Tibial nerve (tissue), 4 donors: Measurements from ENCODE around the gene SHANK2. TPM values are rescaled to one million over a fixed set of nuclear protein-coding genes. Genes with fewer than 3 reads are reported as not detected.
A peak's percentile ranks its signal among the peaks of the same experiment; 100 is the strongest.

Experiments used
- DNase-seq, 2 donors: peaks; one replicate each; pipeline ENCODE4 v3.0.0-alpha.2; 2019; ENCODE audit warnings: low spot score in 2 of 2
- H3K27ac ChIP-seq, 4 donors: fragments of 200-600 bp; sonication (generic) in 3 of 4; one replicate each; pipeline ENCODE4 v1.5.1; 2017 to 2019; ENCODE audit warnings: mild to moderate bottlenecking in 1 of 4
- H3K27me3 ChIP-seq, 2 donors: fragments of 200-600 bp; sonication (generic) in 1 of 2; one replicate each; pipeline versions ENCODE4 v1.5.1 to v1.6.0; 2017 to 2019
- H3K36me3 ChIP-seq, 3 donors: fragments of 200-600 bp; sonication (generic); one replicate each; pipeline ENCODE4 v1.5.1; 2018 to 2019
- H3K4me1 ChIP-seq, 4 donors: fragments of 200-600 bp; sonication (generic) in 3 of 4; one replicate each; pipeline ENCODE4 v1.5.1; 2017 to 2019
- H3K4me3 ChIP-seq, 4 donors: fragments of 200-600 bp; sonication (generic) in 3 of 4; one replicate each; pipeline ENCODE4 v1.5.1; 2017 to 2019; ENCODE audit warnings: mild to moderate bottlenecking in 1 of 4, moderate library complexity in 1 of 4
- H3K9me3 ChIP-seq, 4 donors: fragments of 200-600 bp; sonication (generic) in 3 of 4; one replicate each; pipeline ENCODE4 v1.5.1; 2017 to 2019
- CTCF ChIP-seq, 5 experiments: fragments of 200-600 bp in 3 of 5; fragments of 450-650 bp in 2 of 5; sonication (generic) in 3 of 5; IDR thresholded peaks; one replicate each; pipeline ENCODE4 v1.5.1; 2016 to 2019; ENCODE audit warnings: antibody characterized with exemption in 5 of 5, mild to moderate bottlenecking in 3 of 5, moderate library complexity in 2 of 5
- EP300 ChIP-seq, 2 donors: sonication (generic); formaldehyde crosslinking; IDR thresholded peaks; one replicate each; pipeline ENCODE4 v1.6.1; 2017; ENCODE audit warnings: antibody characterized with exemption in 2 of 2, mild to moderate bottlenecking in 1 of 2
- POLR2A ChIP-seq, 2 donors: fragments of 450-650 bp; IDR thresholded peaks; one replicate each; pipeline ENCODE4 v1.6.1; 2017; ENCODE audit warnings: antibody characterized with exemption in 2 of 2, mild to moderate bottlenecking in 2 of 2, moderate library complexity in 2 of 2
- WGBS, 2 donors: methylation state at CpG; one replicate each; pipeline ENCODE4 v1.1.5; 2018; 5-methylcytosine and 5-hydroxymethylcytosine counted together
- total RNA-seq, 4 donors: library from RNA; depleted of rRNA; stranded (reverse); fragments of >200 nt; gene quantifications; one replicate each; pipeline ENCODE4 v1.1.0, GENCODE V29; 2016

The SHANK2 gene
- total RNA-seq, 4 donors from 2014 or later = 0.20 to 2.0 (median 1.4) TPM

GRCh38 chr11:71255800-71256479 is 3.6 kb upstream of the SHANK2 start:
- H3K27me3 ChIP-seq = peaks cover 0 to 43% of the 10 kb centered on the region in 2 donors
- H3K36me3 ChIP-seq = no peaks in the 10 kb centered on the region
- peaks cover 0 to 26% (median 1%) of the 10 kb centered on the region in 4 donors for H3K9me3 ChIP-seq
- WGBS, 2 donors = 45 to 47% methylated on average over 7 to 11 of the region's 11 CpGs
- no peak overlapping the region for H3K27ac ChIP-seq
- no peak overlapping the region for H3K4me3 ChIP-seq
- DNase-seq = no peak
- H3K4me1 ChIP-seq = peaks cover 0 to 23% (median 2%) of the 10 kb centered on the region in 4 donors
- TF ChIP-seq POLR2A (IDR thresholded peaks at IDR 0.05) = no peak
- no peak for TF ChIP-seq CTCF (IDR thresholded peaks at IDR 0.05)
- no peak for TF ChIP-seq EP300 (IDR thresholded peaks at IDR 0.05)

- 72 to 82% methylated on average over 5 of the region's 5 CpGs for WGBS, 2 donors
- Histone ChIP-seq H3K27me3 (peaks cover 0 to 49% of the 10 kb centered on the region in 2 donors), H3K9me3 (peaks cover 0 to 26% (median 1%) of the 10 kb centered on the region in 4 donors), H3K4me1 (peaks cover 0 to 28% (median 2%) of the 10 kb centered on the region in 4 donors), H3K4me3 (no peak overlapping the region), H3K36me3 (no peaks in the 10 kb centered on the region), H3K27ac (no peak overlapping the region)
- DNase-seq = no peak
- TF ChIP-seq POLR2A (IDR thresholded peaks at IDR 0.05) (no peak), CTCF (IDR thresholded peaks at IDR 0.05) (no peak), EP300 (IDR thresholded peaks at IDR 0.05) (no peak)
Measured at GRCh38 chr11:71255323-71255722, 2.9 kb upstream of the SHANK2 start.

- Histone ChIP-seq H3K4me1 (peaks cover 0 to 28% (median 2%) of the 10 kb centered on the region in 4 donors), H3K9me3 (peaks cover 0 to 19% (median 0%) of the 10 kb centered on the region in 4 donors), H3K27me3 (peaks cover 0 to 61% of the 10 kb centered on the region in 2 donors), H3K4me3 (no peak overlapping the region), H3K36me3 (no peaks in the 10 kb centered on the region), H3K27ac (no peak overlapping the region)
- no peak for TF ChIP-seq POLR2A (IDR thresholded peaks at IDR 0.05)
- TF ChIP-seq EP300 (IDR thresholded peaks at IDR 0.05) = no peak
- TF ChIP-seq CTCF (IDR thresholded peaks at IDR 0.05) = no peak
- 60 to 79% methylated on average over 5 of the region's 5 CpGs for WGBS, 2 donors
- no peak for DNase-seq
Measured at GRCh38 chr11:71253794-71254193, 1.4 kb upstream of the SHANK2 start.

GRCh38 chr11:71252770-71253730 is 673 bp upstream of the SHANK2 start:
- Histone ChIP-seq H3K9me3 (peaks cover 0 to 12% (median 0%) of the 10 kb centered on the region in 4 donors), H3K4me3 (peak overlapping the region in 3 of 4 donors; percentile 2 to 49 (median 23)), H3K36me3 (no peaks in the 10 kb centered on the region), H3K27me3 (peaks cover 0 to 66% of the 10 kb centered on the region in 2 donors), H3K27ac (peak overlapping the region in 1 of 4 donors; percentile 0), H3K4me1 (peaks cover 0 to 28% (median 2%) of the 10 kb centered on the region in 4 donors)
- WGBS, 2 donors = 6 to 8% methylated on average over 18 to 39 of the region's 40 CpGs
- no peak for TF ChIP-seq CTCF (IDR thresholded peaks at IDR 0.05)
- TF ChIP-seq EP300 (IDR thresholded peaks at IDR 0.05) = no peak
- TF ChIP-seq POLR2A (IDR thresholded peaks at IDR 0.05) = no peak
- DNase-seq = no peak
